ENCODE data around the gene TTC9.

DNA sequence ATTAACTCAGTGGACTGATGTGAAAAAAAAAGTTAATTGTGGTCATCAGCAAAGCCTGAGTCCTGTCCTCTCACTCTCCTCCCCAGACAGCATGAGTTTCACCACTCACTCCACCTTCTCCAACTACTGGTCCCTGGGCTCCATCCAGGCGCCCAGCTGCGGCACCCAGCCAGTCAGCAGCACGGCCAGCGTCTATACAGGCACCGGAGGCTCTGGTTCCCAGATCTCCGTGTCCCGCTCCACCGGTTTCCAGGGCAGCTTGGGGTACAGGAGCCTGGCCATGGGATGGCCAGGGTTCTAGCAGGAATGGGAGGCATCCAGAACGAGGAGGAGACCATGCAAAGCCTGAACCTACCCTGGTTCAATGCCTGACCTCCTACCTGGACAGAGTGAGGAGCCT lies 47.3 kb upstream of the TTC9 start:
- TF ChIP-seq, protein P1, sequence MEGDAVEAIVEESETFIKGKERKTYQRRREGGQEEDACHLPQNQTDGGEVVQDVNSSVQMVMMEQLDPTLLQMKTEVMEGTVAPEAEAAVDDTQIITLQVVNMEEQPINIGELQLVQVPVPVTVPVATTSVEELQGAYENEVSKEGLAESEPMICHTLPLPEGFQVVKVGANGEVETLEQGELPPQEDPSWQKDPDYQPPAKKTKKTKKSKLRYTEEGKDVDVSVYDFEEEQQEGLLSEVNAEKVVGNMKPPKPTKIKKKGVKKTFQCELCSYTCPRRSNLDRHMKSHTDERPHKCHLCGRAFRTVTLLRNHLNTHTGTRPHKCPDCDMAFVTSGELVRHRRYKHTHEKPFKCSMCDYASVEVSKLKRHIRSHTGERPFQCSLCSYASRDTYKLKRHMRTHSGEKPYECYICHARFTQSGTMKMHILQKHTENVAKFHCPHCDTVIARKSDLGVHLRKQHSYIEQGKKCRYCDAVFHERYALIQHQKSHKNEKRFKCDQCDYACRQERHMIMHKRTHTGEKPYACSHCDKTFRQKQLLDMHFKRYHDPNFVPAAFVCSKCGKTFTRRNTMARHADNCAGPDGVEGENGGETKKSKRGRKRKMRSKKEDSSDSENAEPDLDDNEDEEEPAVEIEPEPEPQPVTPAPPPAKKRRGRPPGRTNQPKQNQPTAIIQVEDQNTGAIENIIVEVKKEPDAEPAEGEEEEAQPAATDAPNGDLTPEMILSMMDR (IDR thresholded peaks at IDR 0.05): no peak
- TF ChIP-seq POLR2A (IDR thresholded peaks at IDR 0.05): no peak

All from breast epithelium (tissue), 3 donors.